MCF 10A (cell line): ENCODE results near the gene ITGAD. TPM values are rescaled to one million over a fixed set of nuclear protein-coding genes. Genes with fewer than 3 reads are reported as not detected.

ENCODE experiments used
- Bru-seq: library from RNA; stranded (reverse); fragments of 400-500 nt; gene quantifications from one replicate; lab custom pipeline; 2021; lab: Mats Ljungman, UMichigan
- BruChase-seq, 2 experiments: library from RNA; stranded (reverse); fragments of 400-500 nt; gene quantifications; one replicate each; lab custom pipeline; 2021; lab: Mats Ljungman, UMichigan
- BruUV-seq: library from RNA; stranded (reverse); fragments of 400-500 nt; replicated peaks from 2 replicates; lab custom pipeline; 2021; lab: Mats Ljungman, UMichigan
- CTCF ChIA-PET: fragments of 300-600 bp; sonication (Branson Sonifier 250); formaldehyde crosslinking; extraction: SDS; loops from one replicate; lab custom pipeline; 2021; ENCODE audit warnings: antibody characterized with exemption, inconsistent platforms; lab: Yijun Ruan, JAX
- POLR2A ChIA-PET: fragments of 300-600, 350-650 bp; sonication (Branson Sonifier 250); formaldehyde crosslinking; extraction: SDS; loops from one replicate; lab custom pipeline; 2020; ENCODE audit warnings: antibody characterized with exemption, inconsistent platforms; lab: Yijun Ruan, JAX
- DNase-seq: peaks from one replicate; pipeline ENCODE4 v3.0.0-alpha.2; 2018; ENCODE audit not compliant: unreplicated experiment
- H3K27ac Mint-ChIP-seq: one replicate; pipeline ENCODE4 v1.8.0; 2022; ENCODE audit warnings: mild to moderate bottlenecking, low read depth, mixed read lengths; ENCODE audit not compliant: unreplicated experiment
- H3K27me3 Mint-ChIP-seq: one replicate; pipeline ENCODE4 v1.8.0; 2022; ENCODE audit warnings: mixed read lengths; ENCODE audit not compliant: insufficient read depth, unreplicated experiment
- H3K36me3 Mint-ChIP-seq: one replicate; pipeline ENCODE4 v1.8.0; 2022; ENCODE audit warnings: mild to moderate bottlenecking, moderate library complexity, mixed read lengths; ENCODE audit not compliant: insufficient read depth, unreplicated experiment
- H3K4me1 Mint-ChIP-seq: one replicate; pipeline ENCODE4 v1.8.0; 2022; ENCODE audit warnings: mixed read lengths; ENCODE audit not compliant: insufficient read depth, unreplicated experiment
- H3K4me3 Mint-ChIP-seq: one replicate; pipeline ENCODE4 v1.8.0; 2022; ENCODE audit warnings: mild to moderate bottlenecking, moderate library complexity, mixed read lengths; ENCODE audit not compliant: unreplicated experiment
- H3K9me3 Mint-ChIP-seq: one replicate; pipeline ENCODE4 v1.8.0; 2022; ENCODE audit warnings: mixed read lengths; ENCODE audit not compliant: unreplicated experiment
- CTCF ChIP-seq: fragments of 200-600 bp; IDR thresholded peaks from one replicate; pipeline ENCODE4 v1.8.0; 2022; ENCODE audit warnings: antibody characterized with exemption, mild to moderate bottlenecking; ENCODE audit not compliant: unreplicated experiment
- intact Hi-C: fragments of 100-400 bp; cut with micrococcal nuclease; formaldehyde crosslinking; loops from 2 replicates; pipeline ENCODE4 v1.14.1; 2022
- long read RNA-seq: library from polyadenylated mRNA; stranded (forward); transcript quantifications from one replicate; pipeline ENCODE4 v2.0.0, GENCODE V29; 2022
- total RNA-seq: library from RNA; stranded (reverse); gene quantifications from 2 replicates; pipeline ENCODE4 v1.2.3, GENCODE V29; 2022

The ITGAD gene
- total RNA-seq (not detected in 2 replicates), Bru-seq, nascent RNA (not detected), BruChase-seq, experiment 1, labeled RNA remaining after a 6-hour chase (percentile 3 among the genes with signal in this experiment), BruChase-seq, experiment 2, labeled RNA remaining after a 2-hour chase (not detected)
- long read RNA-seq = 0 reads

DNA sequence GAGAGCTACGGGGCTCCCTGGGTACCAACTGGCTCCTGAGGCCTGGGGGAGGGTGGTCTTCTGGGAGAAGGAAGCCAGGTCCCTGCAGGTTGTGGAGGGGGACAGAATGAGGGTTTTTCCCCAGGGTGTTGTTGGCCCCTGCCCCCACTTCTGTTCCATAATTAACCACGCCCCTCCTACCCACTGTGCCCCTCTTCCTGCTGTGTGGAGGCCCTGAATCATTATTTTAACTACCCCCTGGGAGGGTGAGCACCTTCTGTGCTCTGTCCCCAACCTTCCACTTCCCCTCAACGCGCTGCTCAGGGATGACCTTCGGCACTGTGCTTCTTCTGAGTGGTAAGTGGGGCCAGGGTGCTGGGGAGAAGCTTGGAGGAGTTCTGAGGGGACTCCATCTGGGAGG is at the start of gene ITGAD:
Gene ITGAD, plus strand, starts transcription at position 280 of the 400 bp plus-strand sequence. Its CDS starts 26 bp downstream, at position 306.
- ChIA-PET POLR2A (no interaction called here), CTCF (interaction anchor here (0.7 to 1.1 kb wide), 2 partner anchors 10 to 21 kb away, joined by 3 to 5 read pairs; no protein-coding TSS in a partner anchor)
- H3K36me3 Mint-ChIP-seq = no peaks in the 10 kb centered on the region
- no peak for DNase-seq
- no peaks in the 10 kb centered on the region for H3K27me3 Mint-ChIP-seq
- intact Hi-C loops = no loop called here
- BruUV-seq = no TSS peak
- no peaks in the 10 kb centered on the region for H3K9me3 Mint-ChIP-seq
- no peak for TF ChIP-seq CTCF
- H3K27ac Mint-ChIP-seq = no peak within 1 kb of the TSS
- H3K4me3 Mint-ChIP-seq = no peak within 1 kb of the TSS
- no peaks in the 10 kb centered on the region for H3K4me1 Mint-ChIP-seq

DNA sequence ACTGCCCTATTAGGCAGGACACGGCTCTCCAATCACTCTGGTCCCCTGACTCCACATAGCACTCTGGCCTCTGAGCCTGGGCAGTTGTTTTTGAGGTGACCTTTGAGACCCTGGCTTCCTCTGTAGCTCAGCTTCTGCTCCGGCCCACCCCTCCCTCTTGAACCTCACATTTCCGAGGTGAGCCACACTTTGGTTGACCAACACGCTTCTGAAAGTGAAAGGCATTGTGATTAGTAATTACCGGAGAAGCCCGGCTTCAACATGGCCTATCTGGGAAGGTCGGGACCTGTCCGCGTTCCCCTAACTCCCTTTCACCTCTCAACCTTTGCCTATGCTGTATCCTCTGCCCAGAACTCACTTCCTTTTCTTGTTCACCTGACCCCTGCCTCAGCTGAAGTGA is 48.4 kb upstream of the ITGAD start:
- H3K27ac Mint-ChIP-seq = no peak overlapping the region
- H3K36me3 Mint-ChIP-seq = no peaks in the 10 kb centered on the region
- ChIA-PET CTCF (interaction anchor here (1.0 kb wide), 1 partner anchor 98 kb away, joined by 4 read pairs; the partner anchor contains the start of gene ZNF843), POLR2A (no interaction called here)
- intact Hi-C loops = no loop called here
- no TSS peak for BruUV-seq
- no peaks in the 10 kb centered on the region for H3K9me3 Mint-ChIP-seq
- no peak for DNase-seq
- H3K27me3 Mint-ChIP-seq = peaks cover 15% of the 10 kb centered on the region
- TF ChIP-seq CTCF = no peak
- H3K4me1 Mint-ChIP-seq = no peaks in the 10 kb centered on the region
- H3K4me3 Mint-ChIP-seq = no peak overlapping the region

DNA sequence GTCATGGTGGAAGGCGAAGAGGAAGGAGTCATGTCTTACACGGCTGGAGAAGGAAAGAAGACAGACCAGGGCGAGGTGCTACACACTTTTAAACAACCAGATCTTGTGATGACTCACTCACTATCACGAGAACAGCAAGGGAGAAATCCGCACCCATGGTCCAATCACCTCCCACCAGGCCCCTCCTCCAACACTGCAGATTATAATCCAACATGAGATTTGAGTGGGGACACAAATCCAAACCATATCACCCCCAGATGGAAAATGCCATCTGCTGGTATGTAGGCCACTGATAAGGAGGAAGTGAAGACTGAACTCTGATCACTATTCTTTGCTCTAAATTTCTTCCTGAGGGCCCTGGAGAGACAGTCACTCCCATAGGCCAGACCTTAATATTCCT is 45.7 kb upstream of the ITGAD start:
- Mint-ChIP-seq H3K4me3 (no peak overlapping the region), H3K9me3 (no peaks in the 10 kb centered on the region), H3K4me1 (no peaks in the 10 kb centered on the region), H3K27me3 (peaks cover 17% of the 10 kb centered on the region), H3K27ac (no peak overlapping the region), H3K36me3 (no peaks in the 10 kb centered on the region)
- ChIA-PET POLR2A (no interaction called here), CTCF (no interaction called here)
- no TSS peak for BruUV-seq
- DNase-seq = no peak
- intact Hi-C loops = no loop called here
- TF ChIP-seq CTCF = no peak

- Mint-ChIP-seq H3K4me1 (no peaks in the 10 kb centered on the region), H3K9me3 (no peaks in the 10 kb centered on the region), H3K27ac (no peak overlapping the region), H3K27me3 (peaks cover 27% of the 10 kb centered on the region), H3K36me3 (no peaks in the 10 kb centered on the region), H3K4me3 (no peak overlapping the region)
- intact Hi-C loops = no loop called here
- POLR2A ChIA-PET = no interaction called here
- no peak for TF ChIP-seq CTCF
- CTCF ChIA-PET = interaction anchor here (0.6 kb wide), 1 partner anchor 655 kb away, joined by 3 read pairs; no protein-coding TSS in a partner anchor
- DNase-seq = no peak
- BruUV-seq = no TSS peak
Observed at GRCh38 chr16:31348579-31348978, 44.6 kb upstream of the ITGAD start.
